Mesendoderm (in vitro differentiated cells): Measurements from ENCODE around the gene BLOC1S6.
A peak's percentile ranks its signal among the peaks of the same experiment; 100 is the strongest.

Source experiments
- DNase-seq: peaks from one replicate; pipeline ENCODE4 v3.0.0; 2013
- H2AK5ac ChIP-seq: 2 replicates; pipeline ENCODE4 v1.6.1; 2013; ENCODE audit warnings: low read length, inconsistent platforms
- H2BK120ac ChIP-seq: 2 replicates; pipeline ENCODE4 v1.6.1; 2013; ENCODE audit warnings: low read depth, mild to moderate bottlenecking, low read length, moderate library complexity, mixed read lengths
- H2BK15ac ChIP-seq: replicated peaks from 2 replicates; pipeline ENCODE4 v1.6.1; 2013; ENCODE audit warnings: low read depth, mild to moderate bottlenecking, moderate library complexity
- H2BK5ac ChIP-seq: 2 replicates; pipeline ENCODE4 v1.6.1; 2013; ENCODE audit warnings: low read length, inconsistent platforms
- H3K18ac ChIP-seq: 2 replicates; pipeline ENCODE4 v1.6.1; 2013; ENCODE audit warnings: mild to moderate bottlenecking, low read length, mixed read lengths
- H3K23ac ChIP-seq: one replicate; pipeline ENCODE4 v1.6.1; 2013; ENCODE audit warnings: low read length
- H3K27ac ChIP-seq: 2 replicates; pipeline ENCODE4 v1.5.1; 2013; ENCODE audit warnings: low read depth, mild to moderate bottlenecking, inconsistent platforms, low read length, moderate library complexity
- H3K27me3 ChIP-seq: 2 replicates; pipeline ENCODE4 v1.6.1; 2013; ENCODE audit warnings: low read length, control low read depth, mild to moderate bottlenecking, inconsistent platforms; ENCODE audit not compliant: insufficient read depth, poor library complexity
- H3K36me3 ChIP-seq: 2 replicates; pipeline ENCODE4 v1.6.1; 2013; ENCODE audit warnings: low read length, inconsistent platforms; ENCODE audit not compliant: control insufficient read depth, insufficient read depth
- H3K4ac ChIP-seq: one replicate; pipeline ENCODE4 v1.6.1; 2013; ENCODE audit warnings: low read depth, mild to moderate bottlenecking, low read length, moderate library complexity
- H3K4me1 ChIP-seq: 2 replicates; pipeline ENCODE4 v1.6.1; 2013; ENCODE audit warnings: low read depth, low read length, inconsistent platforms; ENCODE audit not compliant: control insufficient read depth
- H3K4me2 ChIP-seq: 2 replicates; pipeline ENCODE4 v1.6.1; 2013; ENCODE audit warnings: low read length
- H3K4me3 ChIP-seq: 2 replicates; pipeline ENCODE4 v1.5.1; 2013; ENCODE audit warnings: mild to moderate bottlenecking, low read length
- H3K56ac ChIP-seq: one replicate; pipeline ENCODE4 v1.6.1; 2013; ENCODE audit warnings: low read length
- H3K79me1 ChIP-seq: 2 replicates; pipeline ENCODE4 v1.6.1; 2013; ENCODE audit warnings: low read length, inconsistent platforms
- H3K79me2 ChIP-seq: 2 replicates; pipeline ENCODE4 v1.6.1; 2013; ENCODE audit warnings: mild to moderate bottlenecking, low read length; ENCODE audit not compliant: control insufficient read depth, insufficient read depth
- H3K9ac ChIP-seq: 2 replicates; pipeline ENCODE4 v1.6.1; 2013; ENCODE audit warnings: low read length, inconsistent platforms
- H4K5ac ChIP-seq: one replicate; pipeline ENCODE4 v1.6.1; 2013; ENCODE audit warnings: low read length
- H4K8ac ChIP-seq: one replicate; pipeline ENCODE4 v1.6.1; 2013; ENCODE audit warnings: low read depth, mild to moderate bottlenecking, control low read depth, low read length, moderate library complexity
- WGBS: extraction: QIAGEN DNeasy Blood & Tissue Kit; methylation state at CpG from one replicate; pipeline ENCODE4 v1.1.7; 2013; ENCODE audit warnings: low lambda C conversion rate, missing lambda C conversion rate; ENCODE audit not compliant: insufficient coverage; ENCODE audit errors: extremely low coverage; 5-methylcytosine and 5-hydroxymethylcytosine counted together

Gene BLOC1S6

GRCh38 chr15:45589256-45589655, 2.1 kb downstream of the BLOC1S6 start:
- H2BK15ac ChIP-seq = no peak overlapping the region
- no peaks in the 10 kb centered on the region for H3K27me3 ChIP-seq
- H3K4me2 ChIP-seq = no peak overlapping the region
- no peak overlapping the region for H2BK5ac ChIP-seq
- 100% methylated on average over 1 of the region's 5 CpGs for WGBS
- H4K8ac ChIP-seq = no peak overlapping the region
- peaks cover 16% of the 10 kb centered on the region for H3K79me1 ChIP-seq
- peak overlapping the region; percentile 15 for H3K9ac ChIP-seq
- no peak overlapping the region for H3K18ac ChIP-seq
- H3K79me2 ChIP-seq = peaks cover 23% of the 10 kb centered on the region
- H3K36me3 ChIP-seq = no peaks in the 10 kb centered on the region
- no peak overlapping the region for H3K56ac ChIP-seq
- H4K5ac ChIP-seq = no peak overlapping the region
- peaks cover 4% of the 10 kb centered on the region for H3K4me1 ChIP-seq
- no peak for DNase-seq
- H2AK5ac ChIP-seq = no peak overlapping the region
- H3K4me3 ChIP-seq = no peak overlapping the region
- no peak overlapping the region for H3K27ac ChIP-seq
- H2BK120ac ChIP-seq = no peak overlapping the region
- H3K23ac ChIP-seq = no peak overlapping the region
- H3K4ac ChIP-seq = no peak overlapping the region

DNA sequence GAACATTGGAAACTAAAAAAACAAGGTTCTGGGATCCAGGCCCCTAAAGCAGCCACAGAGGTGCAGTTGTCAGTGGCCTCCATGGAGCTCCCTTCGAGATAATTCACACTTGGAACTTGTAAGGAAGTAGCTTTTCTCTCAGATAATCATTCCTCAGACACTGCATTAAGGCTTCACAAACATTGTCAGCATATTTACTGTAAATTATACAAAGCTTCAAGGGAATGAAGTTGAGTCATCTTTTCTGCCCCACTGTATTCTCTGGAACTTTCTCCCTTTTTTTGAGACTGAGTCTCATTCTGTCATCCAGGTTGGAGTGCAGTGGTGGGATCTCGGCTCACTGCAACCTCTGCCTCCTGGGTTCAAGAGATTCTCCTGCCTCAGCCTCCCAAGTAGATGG, 7.1 kb downstream of the BLOC1S6 start:
- Histone ChIP-seq H2BK5ac (no peak overlapping the region), H2BK120ac (no peak overlapping the region), H3K4me2 (no peak overlapping the region), H3K18ac (no peak overlapping the region), H4K5ac (no peak overlapping the region), H3K36me3 (no peaks in the 10 kb centered on the region), H3K4me3 (no peak overlapping the region), H2BK15ac (no peak overlapping the region), H3K9ac (no peak overlapping the region), H2AK5ac (no peak overlapping the region), H3K79me2 (peaks cover 6% of the 10 kb centered on the region), H4K8ac (no peak overlapping the region), H3K56ac (no peak overlapping the region), H3K4ac (no peak overlapping the region), H3K79me1 (peaks cover 3% of the 10 kb centered on the region), H3K27ac (no peak overlapping the region), H3K27me3 (no peaks in the 10 kb centered on the region), H3K23ac (no peak overlapping the region), H3K4me1 (no peaks in the 10 kb centered on the region)
- no CpG with 5 or more reads among the region's 2 CpGs for WGBS
- DNase-seq = no peak

GRCh38 chr15:45594835-45595530, 7.8 kb downstream of the BLOC1S6 start:
- Histone ChIP-seq H3K4ac (no peak overlapping the region), H3K23ac (no peak overlapping the region), H4K5ac (no peak overlapping the region), H3K18ac (no peak overlapping the region), H2BK5ac (no peak overlapping the region), H3K4me3 (no peak overlapping the region), H2BK15ac (no peak overlapping the region), H4K8ac (no peak overlapping the region), H3K4me1 (no peaks in the 10 kb centered on the region), H3K27me3 (no peaks in the 10 kb centered on the region), H3K79me2 (peaks cover 5% of the 10 kb centered on the region), H3K56ac (no peak overlapping the region), H3K79me1 (peaks cover 2% of the 10 kb centered on the region), H3K36me3 (no peaks in the 10 kb centered on the region), H2AK5ac (no peak overlapping the region), H3K4me2 (no peak overlapping the region), H3K9ac (no peak overlapping the region), H2BK120ac (no peak overlapping the region), H3K27ac (no peak overlapping the region)
- no peak for DNase-seq
- no CpG with 5 or more reads among the region's 2 CpGs for WGBS

- Histone ChIP-seq H3K56ac (no peak overlapping the region), H3K23ac (no peak overlapping the region), H3K79me1 (peaks cover 3% of the 10 kb centered on the region), H3K79me2 (no peaks in the 10 kb centered on the region), H2BK120ac (no peak overlapping the region), H2AK5ac (no peak overlapping the region), H2BK5ac (no peak overlapping the region), H3K4me3 (no peak overlapping the region), H3K4ac (no peak overlapping the region), H3K18ac (no peak overlapping the region), H3K27me3 (no peaks in the 10 kb centered on the region), H3K27ac (no peak overlapping the region), H3K4me1 (no peaks in the 10 kb centered on the region), H3K4me2 (no peak overlapping the region), H2BK15ac (no peak overlapping the region), H4K8ac (no peak overlapping the region), H4K5ac (no peak overlapping the region), H3K36me3 (peaks cover 3% of the 10 kb centered on the region), H3K9ac (no peak overlapping the region)
- no peak for DNase-seq
- WGBS = no CpG with 5 or more reads among the region's 3 CpGs
These were observed 16.7 kb downstream of the BLOC1S6 start for GRCh38 chr15:45603881-45604280.

DNA sequence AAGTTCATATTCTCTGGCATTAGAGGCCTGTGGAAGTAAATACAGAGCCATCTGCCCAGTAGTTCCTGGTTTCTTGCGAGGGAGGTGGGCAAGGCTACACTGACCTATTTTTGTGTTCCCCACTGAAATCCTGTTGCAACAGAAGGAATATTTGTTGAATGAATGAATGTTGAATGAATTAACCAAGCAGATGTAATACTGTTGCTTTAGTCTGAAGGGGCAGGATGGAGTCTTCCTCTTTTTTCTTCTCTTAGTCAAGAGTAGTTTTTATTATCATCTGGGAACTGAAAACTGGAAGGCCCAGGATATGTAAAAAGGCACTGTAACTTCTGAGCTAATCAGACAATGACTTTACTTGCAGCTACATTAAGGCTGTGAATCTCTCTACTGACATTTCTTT, 17.1 kb downstream of the BLOC1S6 start:
- Histone ChIP-seq H3K4me3 (no peak overlapping the region), H3K23ac (no peak overlapping the region)

DNA sequence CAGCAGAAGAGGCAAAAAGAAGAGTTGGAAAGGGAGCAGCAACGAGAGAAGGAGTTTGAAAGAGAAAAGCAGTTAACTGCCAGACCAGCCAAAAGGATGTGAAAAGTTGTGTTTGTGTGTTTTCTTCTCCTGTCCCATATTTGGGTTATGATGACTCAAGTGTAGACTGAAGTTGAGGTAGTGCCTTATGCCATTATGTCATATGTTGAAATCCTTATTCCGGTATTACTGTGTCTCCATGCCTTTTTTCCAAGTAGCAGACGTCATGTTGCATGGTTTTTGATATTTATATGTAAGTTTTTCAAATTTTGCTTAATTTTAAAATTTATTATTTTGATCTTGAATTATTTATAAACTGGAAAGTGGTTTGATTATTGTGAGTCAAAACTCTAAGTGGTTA, 19.2 kb downstream of the BLOC1S6 start:
- H3K4me1 ChIP-seq = no peaks in the 10 kb centered on the region
- no peak overlapping the region for H2AK5ac ChIP-seq
- no peak overlapping the region for H3K4me3 ChIP-seq
- no peak overlapping the region for H4K5ac ChIP-seq
- peaks cover 3% of the 10 kb centered on the region for H3K36me3 ChIP-seq
- no peak overlapping the region for H2BK15ac ChIP-seq
- H2BK120ac ChIP-seq = no peak overlapping the region
- no peak overlapping the region for H3K27ac ChIP-seq
- H3K79me2 ChIP-seq = no peaks in the 10 kb centered on the region
- no peak overlapping the region for H3K4ac ChIP-seq
- no peak for DNase-seq
- H3K4me2 ChIP-seq = no peak overlapping the region
- no peak overlapping the region for H3K56ac ChIP-seq
- H2BK5ac ChIP-seq = no peak overlapping the region
- WGBS = no CpG with 5 or more reads among the region's 3 CpGs
- H3K79me1 ChIP-seq = peaks cover 3% of the 10 kb centered on the region
- no peak overlapping the region for H3K23ac ChIP-seq
- no peaks in the 10 kb centered on the region for H3K27me3 ChIP-seq
- no peak overlapping the region for H4K8ac ChIP-seq
- no peak overlapping the region for H3K9ac ChIP-seq
- no peak overlapping the region for H3K18ac ChIP-seq

More for the DNA sequence above, 17.1 kb downstream of the BLOC1S6 start:
- DNase-seq = no peak
- H2AK5ac ChIP-seq = no peak overlapping the region
- no peak overlapping the region for H2BK15ac ChIP-seq
- no peak overlapping the region for H2BK5ac ChIP-seq
- WGBS = no CpG with 5 or more reads among the region's 1 CpG
- no peak overlapping the region for H3K9ac ChIP-seq
- no peaks in the 10 kb centered on the region for H3K27me3 ChIP-seq
- H3K27ac ChIP-seq = no peak overlapping the region
- no peak overlapping the region for H2BK120ac ChIP-seq
- no peak overlapping the region for H3K18ac ChIP-seq
- H3K4ac ChIP-seq = no peak overlapping the region
- no peak overlapping the region for H4K8ac ChIP-seq
- H3K56ac ChIP-seq = no peak overlapping the region
- no peaks in the 10 kb centered on the region for H3K4me1 ChIP-seq
- no peak overlapping the region for H4K5ac ChIP-seq
- H3K79me1 ChIP-seq = peaks cover 3% of the 10 kb centered on the region
- no peak overlapping the region for H3K4me2 ChIP-seq
- H3K36me3 ChIP-seq = peaks cover 3% of the 10 kb centered on the region
- no peaks in the 10 kb centered on the region for H3K79me2 ChIP-seq
